Tongue (tissue), 2 donors: ENCODE results near the gene RNF166. TPM values are rescaled to one million over a fixed set of nuclear protein-coding genes. Genes with fewer than 3 reads are reported as not detected.
A peak's percentile ranks its signal among the peaks of the same experiment; 100 is the strongest.
"Not testable (repeated sequence)": the region's sequence is repeated elsewhere in the genome, so short reads cannot be mapped to it uniquely, and the experiment has no call there.

Source experiments
- DNase-seq: peaks from one replicate; pipeline ENCODE4 v3.0.0-alpha.2; 2015
- total RNA-seq: library from RNA; depleted of rRNA; stranded (reverse); fragments of >200 nt; gene quantifications from one replicate; pipeline ENCODE4 v1.2.3, GENCODE V29; 2014

RNF166 gene
- total RNA-seq, 1 donor from 2014 or later = 20.0 TPM

DNA sequence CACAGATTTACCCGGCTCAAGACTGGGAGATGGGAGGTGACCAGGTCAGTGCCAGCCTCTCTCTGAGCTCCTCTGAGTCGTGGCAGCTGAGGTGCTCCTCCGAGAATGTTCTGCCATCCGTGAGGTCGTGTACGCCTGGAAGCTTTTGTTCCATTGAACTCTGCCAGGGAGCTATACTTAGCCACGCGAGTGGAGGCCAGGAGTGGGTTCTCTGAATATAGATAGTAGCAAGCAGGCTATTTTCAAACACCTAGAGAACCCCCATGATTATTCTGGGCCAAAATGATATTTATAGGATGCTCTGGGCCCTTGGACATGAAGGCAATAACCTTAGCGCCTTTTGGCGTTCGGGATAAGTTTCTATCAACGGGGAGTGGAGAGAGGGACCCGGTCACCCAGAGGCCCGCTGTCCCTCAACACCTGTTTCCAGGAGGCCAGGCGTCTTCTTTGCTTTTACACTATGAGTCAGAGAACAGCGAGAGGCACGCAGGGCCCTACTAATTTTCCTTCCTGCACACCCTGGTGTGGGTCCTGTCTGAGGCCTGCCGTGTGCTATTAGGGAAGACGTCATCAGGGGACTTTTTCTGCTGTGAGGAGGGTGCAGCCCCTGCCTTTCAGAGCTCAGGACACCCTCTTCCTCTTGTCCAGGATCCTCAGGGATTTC, 32.4 kb downstream of the RNF166 start:
- peak; percentile 58 for DNase-seq

DNA sequence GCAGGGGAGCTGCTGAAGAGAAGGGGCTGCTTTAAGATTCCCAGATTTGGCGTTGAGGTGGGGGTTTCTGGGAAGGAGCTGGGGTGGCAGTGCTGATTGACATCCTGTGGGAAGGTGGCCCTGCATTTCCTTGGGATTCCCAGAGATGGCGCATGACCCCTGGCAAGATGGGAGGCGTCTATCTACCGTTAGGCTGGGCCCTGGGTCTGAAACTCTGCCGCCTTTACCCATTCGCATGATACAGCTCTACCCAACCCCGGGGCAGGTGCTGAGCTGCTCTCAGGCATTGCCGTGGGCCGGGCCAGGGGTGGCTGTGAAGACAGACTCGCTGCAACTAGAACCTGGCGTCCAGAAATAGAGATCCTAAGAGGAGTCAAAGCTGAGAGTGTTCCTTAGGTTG, 33.4 kb downstream of the RNF166 start:
- DNase-seq = peak; percentile 32

DNA sequence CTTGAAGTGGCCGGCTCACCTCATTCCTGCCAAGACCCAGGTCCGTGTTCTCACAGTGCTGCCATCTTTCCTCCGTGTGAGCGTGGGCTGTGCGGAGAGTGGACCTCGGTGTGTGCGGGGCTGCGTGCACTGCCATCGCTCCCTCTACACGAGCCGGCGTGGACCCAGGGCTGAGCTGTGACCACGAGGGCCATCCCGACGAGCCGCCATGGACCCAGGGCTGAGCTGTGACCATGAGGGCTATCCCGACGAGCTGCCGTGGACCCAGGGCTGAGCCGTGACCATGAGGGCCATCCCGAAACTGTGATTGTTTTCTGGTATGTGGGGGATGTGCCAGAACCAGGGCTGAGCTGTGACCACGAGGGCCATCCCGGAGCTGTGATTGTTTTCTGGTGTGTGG, 34.4 kb downstream of the RNF166 start:
- no peak for DNase-seq

DNA sequence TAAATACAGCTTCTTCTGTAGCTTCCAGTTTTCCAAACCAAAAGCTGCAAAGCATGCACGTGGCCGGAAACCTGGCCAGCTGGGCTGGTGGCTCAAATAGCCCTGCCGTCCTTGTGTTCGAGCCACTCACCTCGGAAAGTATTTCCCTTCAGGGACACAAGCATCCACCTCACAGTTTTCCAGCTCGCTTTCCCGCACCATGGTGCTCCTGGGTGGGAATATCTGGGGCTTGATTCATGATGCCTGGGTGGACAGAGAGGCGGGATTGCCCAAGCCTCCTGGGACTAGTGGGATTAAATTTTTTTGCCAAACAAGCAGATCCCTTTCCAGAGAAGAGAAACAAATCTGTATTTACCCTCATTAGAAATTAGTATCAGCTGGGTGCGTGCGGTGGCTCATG, 36.2 kb downstream of the RNF166 start:
- no peak for DNase-seq

DNA sequence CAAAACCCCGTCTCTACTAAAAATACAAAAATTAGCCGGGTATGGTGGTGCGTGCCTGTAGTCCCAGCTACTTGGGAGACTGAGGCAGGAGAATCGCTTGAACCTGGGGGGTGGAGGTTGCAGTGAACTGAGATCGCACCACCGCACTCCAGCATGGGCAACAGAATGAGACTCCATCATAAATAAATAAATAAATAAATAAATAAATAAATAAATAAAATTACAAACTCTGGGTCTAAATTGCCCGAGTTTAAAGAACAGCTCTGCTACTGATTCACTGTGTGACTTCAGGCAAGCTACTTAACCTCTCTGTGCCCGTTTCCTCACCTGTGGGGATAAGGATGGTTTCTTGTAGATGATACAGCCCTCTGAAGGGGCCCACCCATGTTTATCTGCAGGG, 36.7 kb downstream of the RNF166 start:
- DNase-seq = not testable (repeated sequence)

DNA sequence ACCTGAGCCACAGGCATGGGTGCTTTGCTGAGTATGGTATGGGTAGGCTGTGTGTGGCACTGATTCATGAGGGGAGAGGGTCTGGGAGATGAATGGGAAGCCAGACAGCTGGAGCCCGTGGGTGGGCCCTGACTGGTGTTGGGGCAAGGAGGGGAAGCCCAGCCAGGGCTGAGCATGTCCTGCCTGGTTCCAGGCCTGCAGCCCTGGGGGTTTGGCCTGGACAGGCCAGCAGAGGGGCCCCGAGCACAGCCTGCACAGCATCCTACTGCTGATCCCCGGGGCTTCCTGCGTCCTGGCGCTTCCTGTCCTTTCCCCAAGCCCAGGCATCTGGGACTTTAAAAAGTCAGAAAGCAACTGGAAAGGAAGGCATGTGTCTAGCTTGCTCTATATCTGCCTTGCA, 38.7 kb downstream of the RNF166 start:
- DNase-seq = no peak

DNA sequence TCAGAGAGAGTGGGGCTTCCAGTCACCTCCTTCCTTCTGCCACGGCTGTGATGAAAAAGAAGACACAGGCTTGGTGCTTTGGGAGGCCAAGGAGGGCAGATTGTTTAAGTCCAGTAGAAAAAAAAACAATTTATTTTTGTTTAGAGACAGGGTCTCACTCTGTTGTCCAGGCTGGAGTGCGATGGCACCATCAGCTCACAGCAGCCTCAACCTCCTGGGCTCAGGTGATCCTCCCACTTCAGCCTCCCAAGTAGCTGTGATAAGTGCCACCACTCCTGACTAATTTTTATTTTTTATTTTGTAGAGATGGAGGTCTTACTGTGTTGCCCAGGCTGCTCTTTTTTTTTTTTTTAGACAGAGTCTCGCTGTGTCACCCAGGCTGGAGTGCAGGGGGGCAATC, 40.6 kb downstream of the RNF166 start:
- DNase-seq = no peak

DNA sequence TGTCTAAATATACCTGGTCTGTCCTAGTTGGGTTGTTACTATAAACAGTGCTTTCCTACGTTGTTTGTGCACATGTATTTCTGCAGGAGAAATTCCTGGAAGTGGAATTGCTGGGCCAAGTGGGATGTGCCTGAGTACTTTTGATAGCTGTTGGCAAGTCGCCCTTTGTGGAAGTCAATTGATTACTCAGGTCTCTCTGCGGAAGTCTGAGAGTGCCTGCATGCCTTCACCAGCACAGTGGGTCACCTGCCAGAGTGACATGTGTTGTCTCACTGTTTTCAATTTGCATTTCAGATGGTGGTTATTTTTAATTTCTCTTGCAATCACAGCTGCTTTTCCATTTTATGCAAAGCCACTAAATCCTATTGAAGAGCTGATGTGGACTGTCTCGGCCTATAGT, 41.1 kb downstream of the RNF166 start:
- peak; percentile 24 for DNase-seq

DNA sequence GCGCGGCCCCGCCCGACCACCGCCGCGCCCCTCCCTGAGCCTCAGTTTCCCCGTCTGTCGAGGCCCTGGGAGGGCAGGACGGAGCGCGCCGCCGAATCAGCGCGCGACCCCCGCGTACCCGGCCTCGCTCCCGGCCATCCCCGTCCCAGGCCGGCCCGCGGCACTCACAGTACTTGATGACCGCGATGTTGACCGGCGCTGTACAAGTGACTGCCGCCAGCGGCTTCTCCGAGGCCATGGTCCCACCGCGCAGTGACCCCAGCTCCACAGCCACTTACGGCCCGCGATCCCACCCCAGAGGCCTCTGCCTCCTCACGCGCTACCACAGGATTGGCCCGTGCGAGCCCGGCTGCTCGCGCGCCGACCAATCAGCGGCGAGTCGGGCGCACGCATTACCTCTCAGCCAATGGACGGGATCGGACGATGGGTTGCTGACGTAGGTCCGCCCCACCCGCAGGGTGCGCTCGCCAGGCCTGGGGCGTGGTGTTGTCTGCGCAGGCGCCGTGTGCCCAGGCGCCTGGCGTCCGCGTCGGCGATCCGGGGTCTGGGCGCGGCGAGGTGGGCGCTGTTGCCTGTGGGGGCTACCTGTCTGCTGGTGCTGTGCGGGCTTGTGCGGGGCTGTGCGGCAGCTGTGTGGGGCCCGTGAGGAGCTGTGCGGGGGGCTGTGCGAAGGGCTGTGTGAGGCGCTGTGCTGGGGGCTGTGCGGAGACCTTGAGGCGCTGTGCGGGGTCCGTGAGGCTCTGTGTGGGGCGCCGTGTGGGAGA, 43.2 kb downstream of the RNF166 start, which contains the start of gene MVD:
TSS of gene MVD (minus strand) at position 249 of the 764 bp plus-strand sequence. CDS start at position 238, 11 bp downstream.
- DNase-seq = peak; percentile 99

DNA sequence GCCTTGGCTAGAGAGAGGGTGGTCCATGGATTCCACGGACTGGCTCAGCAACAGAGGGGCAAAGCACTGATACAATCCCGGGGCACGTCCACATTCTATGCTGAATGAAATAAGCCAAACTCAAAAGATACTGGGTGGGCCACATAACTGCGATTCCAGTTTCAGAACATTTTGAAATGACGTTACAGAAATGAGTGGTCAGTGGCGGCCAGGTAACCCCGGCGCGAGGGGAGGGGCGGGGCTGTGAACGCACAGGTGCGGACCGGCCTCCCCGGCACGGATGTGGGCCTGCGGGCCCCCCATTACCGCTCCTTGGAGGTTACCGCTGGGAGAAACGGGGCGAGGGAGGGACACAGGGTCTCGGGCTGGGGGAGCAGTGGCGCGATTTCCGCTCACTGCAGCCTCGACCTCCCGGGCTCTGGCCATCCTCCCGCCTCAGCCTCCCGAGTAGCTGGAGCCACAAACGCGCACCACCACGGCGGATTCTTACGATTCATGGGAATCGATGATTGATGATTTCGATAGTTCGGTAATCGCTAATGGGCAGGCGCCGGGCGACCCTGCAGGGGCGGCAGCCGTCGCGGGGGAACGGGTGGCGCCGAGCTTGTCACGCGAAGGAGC, 43.9 kb downstream of the RNF166 start:
- peak; percentile 15 for DNase-seq

DNA sequence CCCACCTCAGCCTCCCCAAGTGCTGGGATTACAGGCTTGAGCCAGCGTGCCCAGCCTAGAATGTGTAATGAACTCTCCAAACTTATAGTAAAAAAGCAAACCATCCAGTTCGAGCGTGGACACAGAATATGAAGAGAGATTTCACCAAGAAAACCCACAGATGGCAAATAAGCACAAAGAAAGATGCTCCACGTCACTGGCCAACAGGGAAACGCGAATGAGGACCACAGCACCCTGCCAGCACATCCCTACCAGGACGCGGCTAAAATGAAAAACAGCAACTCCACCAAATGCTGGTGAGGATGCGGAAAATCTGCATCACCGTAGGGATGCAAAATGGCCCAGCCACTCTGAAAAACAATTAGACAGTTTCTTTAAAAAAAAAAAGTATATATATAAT, 44.7 kb downstream of the RNF166 start:
- no peak for DNase-seq

DNA sequence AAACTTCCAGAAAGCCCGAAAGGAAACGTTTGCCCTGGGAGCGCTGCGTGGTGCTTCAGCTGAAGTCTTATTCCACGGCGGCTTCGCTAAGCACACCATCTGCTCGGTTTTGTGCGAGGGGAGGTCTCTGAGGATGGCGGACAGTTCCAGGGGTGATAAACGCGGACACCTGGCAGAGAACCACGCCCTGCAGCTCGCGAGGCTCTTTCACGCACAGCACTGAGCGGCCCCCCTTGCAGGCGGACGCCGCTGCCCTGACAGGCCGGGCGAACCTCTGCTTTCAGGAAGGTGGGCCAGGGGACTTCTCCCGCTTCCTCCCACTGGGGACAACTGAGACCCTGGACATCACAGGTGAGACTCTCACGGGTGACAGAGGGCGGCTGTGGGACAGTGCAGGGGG, 47.0 kb downstream of the RNF166 start:
- DNase-seq = no peak

DNA sequence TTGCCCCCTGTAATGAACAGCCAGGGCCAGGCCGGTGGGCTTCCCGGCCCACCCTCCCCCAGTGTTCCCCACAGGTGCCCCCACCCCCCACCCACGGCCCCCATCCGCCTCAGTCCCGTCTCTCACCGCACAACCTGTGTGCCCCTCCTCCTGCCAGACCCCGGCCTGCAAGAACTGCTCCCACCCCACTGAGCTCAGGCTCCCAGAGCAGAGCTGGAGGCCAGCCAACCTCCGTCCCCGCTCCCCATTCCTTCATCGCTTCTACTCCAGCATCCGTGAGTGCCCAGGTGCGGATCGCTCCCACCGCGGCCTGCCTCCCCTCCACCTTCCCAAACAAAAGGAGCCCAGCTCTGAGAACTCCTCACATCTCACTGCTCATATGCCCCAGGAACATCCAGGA, 47.5 kb downstream of the RNF166 start:
- DNase-seq = no peak

DNA sequence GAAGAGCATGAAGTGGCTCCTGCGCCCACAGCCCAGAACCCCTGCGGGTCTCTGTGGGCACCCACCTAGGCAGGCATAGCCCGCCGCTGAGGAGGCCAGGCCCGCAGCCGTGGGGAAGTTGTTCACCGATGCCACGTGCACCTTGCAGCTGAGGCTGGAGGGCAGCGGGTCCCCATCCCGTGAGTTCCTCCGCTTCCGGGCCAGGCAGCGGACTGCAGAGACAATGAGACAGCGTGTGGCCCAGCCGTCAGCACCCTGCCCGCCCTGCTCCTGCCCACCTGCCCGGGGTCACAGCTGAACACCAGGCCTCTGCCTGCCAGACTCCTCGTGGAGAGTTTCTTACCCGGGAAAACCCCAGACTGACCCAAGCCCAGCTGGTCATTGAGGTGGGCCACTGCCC, 48.8 kb downstream of the RNF166 start:
- DNase-seq = no peak

DNA sequence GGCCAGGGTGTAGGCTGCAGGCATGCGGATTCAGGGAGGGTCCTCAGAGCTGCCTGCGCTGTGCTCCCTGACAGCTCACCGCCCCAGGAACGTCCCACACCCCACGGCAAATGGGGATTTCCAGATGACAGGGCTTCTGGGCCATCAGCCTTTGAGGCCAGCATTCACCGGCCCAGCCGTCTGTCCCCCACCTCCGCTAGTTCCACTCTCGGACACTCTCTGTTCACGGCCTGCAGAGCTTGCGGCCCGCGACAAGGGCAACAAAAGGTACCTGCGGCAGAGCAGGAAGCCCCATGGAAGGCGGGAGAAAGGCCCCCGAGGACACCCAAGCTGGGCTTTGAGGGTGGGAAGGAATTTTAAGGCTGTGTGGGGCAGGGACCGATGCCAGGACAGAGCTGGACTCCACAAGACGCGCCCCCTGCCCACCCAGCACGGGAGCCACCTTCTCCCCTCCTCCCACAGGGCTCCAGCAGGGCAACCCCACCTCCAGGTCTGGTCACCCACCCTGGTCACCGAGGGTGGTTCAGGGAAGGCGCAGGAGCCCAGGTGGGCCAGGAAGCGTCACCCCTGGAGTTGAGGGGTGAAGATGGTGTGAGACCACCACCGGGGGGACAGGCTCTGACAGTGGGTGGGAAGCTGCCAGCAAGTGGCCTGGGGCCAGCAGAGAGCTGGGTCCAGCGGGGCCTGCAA, 49.8 kb downstream of the RNF166 start:
- no peak for DNase-seq

DNA sequence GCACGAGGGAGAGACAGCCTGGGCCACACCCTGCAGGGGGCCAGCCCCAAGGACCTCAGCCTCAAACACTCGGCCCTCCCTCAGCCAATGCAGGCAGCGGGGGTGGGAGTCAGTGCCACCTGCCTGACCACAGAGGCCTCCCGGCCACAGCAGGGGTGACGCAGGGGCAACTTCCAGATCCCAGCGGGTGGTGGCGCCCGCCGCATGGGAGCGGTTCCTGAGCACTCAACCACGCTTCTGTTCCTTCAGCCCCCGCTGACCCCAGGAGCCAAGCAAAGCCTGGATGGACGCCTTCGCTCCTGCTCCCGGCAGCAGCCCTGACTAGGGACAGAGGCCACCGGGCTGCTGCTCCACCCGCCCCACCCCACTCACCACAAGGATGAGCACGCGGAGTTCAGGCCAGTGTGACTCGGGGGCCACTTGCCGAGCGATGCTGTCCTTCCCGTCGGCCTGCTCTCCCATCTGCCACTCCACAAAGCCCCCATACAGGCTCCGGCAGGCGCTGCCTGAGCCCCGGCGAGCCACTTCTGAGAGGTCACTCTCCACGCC, 50.4 kb downstream of the RNF166 start:
- DNase-seq = no peak

DNA sequence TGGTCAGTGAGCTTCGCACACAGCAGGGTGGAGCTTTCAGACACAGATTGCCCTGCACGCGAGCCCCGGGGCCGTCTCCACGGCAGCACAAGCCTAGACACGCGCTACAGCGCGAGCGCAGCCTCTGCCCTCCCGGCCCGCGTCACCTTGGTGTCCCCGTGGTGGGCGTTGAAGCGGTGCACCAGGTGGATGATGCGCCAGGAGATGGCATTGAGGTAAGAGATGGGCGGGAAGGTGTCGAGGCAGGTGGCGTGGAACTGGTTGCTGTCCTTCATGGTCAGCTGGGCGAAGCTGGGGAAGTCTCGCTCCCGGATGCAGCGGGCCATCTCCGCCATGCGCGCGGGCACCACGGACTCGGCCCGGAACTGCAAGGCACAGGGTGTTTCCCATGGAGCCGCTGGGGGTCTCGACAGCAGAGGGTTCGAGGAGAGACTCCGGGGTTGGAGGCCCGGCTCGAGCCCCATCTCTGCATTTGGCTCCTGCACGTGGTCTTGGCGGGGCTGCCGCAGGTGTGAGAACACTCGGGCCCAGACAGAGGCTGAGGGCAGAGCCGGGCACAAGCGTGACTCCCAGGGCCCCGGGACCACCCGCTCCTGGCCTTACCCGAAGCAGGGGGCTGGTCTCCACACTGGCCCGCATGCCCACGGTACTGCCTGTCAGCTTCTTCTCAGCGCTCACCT, 51.0 kb downstream of the RNF166 start:
- no peak for DNase-seq

DNA sequence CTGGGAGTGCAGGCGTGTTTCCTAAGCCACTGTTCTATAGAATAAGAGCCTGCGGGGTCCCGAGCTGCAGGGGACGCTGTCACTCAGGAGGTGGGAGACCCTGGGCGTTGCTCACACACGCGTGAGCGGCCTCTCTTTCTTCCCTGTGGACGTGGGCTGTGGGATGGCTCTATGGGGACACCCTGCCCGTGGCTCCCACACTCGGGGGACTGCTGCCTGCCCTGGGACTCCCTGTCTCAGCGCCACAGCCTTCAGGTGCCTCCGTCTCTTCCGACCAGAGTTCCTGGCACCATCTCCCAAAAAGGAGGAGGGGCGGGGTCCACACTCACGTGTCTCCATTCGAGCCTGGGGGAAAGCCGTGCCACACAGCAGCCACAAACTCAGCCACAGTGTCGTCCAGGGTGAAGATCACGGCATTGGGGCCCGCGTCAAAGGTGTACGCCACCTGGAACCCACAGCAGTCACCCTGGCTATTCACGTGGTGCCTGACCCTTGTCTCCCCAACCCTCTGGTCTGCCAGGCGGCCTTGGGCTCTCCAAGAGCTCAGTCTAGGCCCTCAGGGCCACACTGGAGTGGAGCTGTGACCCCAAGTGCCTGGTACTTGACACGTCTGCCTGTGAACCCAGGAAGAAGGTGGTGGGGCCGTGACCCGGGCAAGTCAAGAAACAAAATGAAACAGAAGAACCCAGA, 51.7 kb downstream of the RNF166 start:
- DNase-seq = no peak

DNA sequence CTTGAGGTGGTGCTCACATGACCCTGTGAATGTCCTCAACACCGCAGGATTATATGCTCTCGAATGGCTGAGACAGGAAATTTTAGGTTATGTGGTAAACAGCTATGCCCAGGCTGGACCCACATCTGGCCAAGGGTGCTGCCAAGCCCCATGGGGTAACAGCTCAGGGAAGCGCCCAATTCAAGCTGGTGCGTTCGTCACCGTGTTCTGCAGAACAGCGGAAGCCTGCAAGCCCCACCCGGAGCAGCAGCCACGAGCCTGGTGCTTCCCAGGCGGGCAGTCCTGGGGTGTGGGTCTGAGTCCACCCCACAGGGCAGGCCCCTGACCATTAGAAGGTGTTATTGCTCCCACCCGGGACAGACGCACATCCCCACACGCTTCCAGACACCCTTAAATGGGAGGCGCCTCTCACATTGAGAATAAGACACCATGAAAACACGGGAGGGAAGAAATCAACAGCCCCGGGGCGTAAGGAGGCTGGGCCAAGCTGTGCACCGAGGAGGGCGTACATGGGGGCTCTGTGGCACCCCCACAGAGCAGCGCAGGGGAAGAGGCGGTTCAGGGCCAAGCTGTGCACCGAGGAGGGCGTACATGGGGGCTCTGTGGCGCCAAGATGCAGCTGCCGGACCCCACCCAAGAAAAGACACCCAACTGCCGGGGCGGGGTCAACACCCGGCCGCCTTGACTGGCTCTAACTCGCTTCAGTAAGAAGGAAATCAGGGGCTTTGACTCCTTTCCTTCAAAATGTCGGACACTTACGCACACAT, 52.4 kb downstream of the RNF166 start:
- no peak for DNase-seq

DNA sequence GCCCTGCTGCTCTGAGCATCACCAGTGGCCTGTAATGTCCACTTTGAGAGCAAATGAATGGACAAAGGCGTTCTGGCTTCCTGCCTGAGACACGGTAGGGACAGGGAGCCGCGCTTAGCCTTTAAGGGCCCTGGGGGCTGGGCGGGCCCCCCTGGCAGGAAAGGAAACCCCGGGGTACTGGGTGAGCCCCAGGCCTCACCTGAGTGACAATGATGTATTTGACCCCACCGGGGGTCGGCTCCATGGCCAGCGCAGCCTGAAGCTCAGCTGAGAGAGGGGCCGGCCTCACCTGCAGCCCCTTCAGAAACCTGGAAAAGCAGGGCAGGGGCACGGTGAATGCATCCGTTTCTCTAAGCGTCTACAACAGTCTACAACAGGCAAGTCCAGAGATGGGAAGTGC, 53.1 kb downstream of the RNF166 start:
- no peak for DNase-seq

DNA sequence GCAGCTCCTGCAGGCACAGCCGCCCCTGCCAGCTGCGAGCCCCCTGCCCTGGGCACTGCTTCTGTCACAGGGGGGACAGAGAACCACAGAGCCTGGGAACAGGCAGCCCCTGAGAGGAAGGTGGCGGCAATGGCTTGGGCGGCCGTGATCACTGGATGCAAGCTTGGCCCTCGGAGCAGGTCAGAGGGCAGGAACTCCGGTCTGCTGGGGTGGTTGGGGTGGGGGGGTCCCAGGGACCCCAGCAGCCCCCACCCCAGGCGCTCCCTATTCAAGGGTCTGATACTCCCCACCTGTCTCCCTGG, 53.5 kb downstream of the RNF166 start:
- no peak for DNase-seq
